Fibroblast of lung (primary cell): ENCODE measurements around the gene HTATIP2.

Experiments used
- CTCF ChIP-seq, 2 donors: IDR thresholded peaks in 1 of 2; conservative IDR thresholded peaks in 1 of 2; 1 replicate in 1 of 2; 2 replicates in 1 of 2; pipeline ENCODE4 v1.5.1; 2011 to 2012; ENCODE audit warnings: low read length in 2 of 2, control low read depth in 1 of 2, inconsistent platforms in 1 of 2, low read depth in 1 of 2, mild to moderate bottlenecking in 1 of 2
- EZH2 ChIP-seq: IDR thresholded peaks from 2 replicates; pipeline ENCODE4 v1.5.1; 2012; ENCODE audit warnings: low read length, control low read depth, mild to moderate bottlenecking; ENCODE audit errors: missing control alignments

GRCh38 chr11:20342347-20343141, 21.0 kb upstream of the HTATIP2 start:
- TF ChIP-seq CTCF (conservative IDR thresholded peaks at IDR 0.05 in 1 of 2, IDR thresholded peaks at IDR 0.05 in 1 of 2; ENCODE audit: low read depth in 1 of 2, low read length in 2 of 2) (no peak), EZH2 (no peak)
